ENCODE results near the gene LHX4. TPM values are rescaled to one million over a fixed set of nuclear protein-coding genes. Genes with fewer than 3 reads are reported as not detected.

Gene LHX4
- total and polyA plus RNA-seq, 5 donors = 0.02 TPM; not detected in 4

GRCh38 chr1:180270530-180271271, 40.6 kb downstream of the LHX4 start:
- no peak for DNase-seq
- no peaks in the 10 kb centered on the region for H3K9me3 ChIP-seq (ENCODE audit: control insufficient read depth, low read length)
- H3K27ac ChIP-seq (ENCODE audit: low read length) = no peak overlapping the region
- 62% methylated on average over 8 of the region's 8 CpGs for whole genome bisulfite sequencing
- no peaks in the 10 kb centered on the region for H3K27me3 ChIP-seq (ENCODE audit: control insufficient read depth, insufficient read depth)
- H3K4me3 ChIP-seq (ENCODE audit: low read length) = no peak overlapping the region
- peak in 1 of 2 donors; percentile 6 for ATAC-seq
- intact Hi-C loops (cut with DNase I) = no loop called here
- H3K4me1 ChIP-seq (ENCODE audit: control insufficient read depth, insufficient read depth, low read length) = no peaks in the 10 kb centered on the region

- Histone ChIP-seq H3K9me3 (ENCODE audit: control insufficient read depth, low read length) (no peaks in the 10 kb centered on the region), H3K27me3 (ENCODE audit: control insufficient read depth, insufficient read depth) (no peaks in the 10 kb centered on the region), H3K27ac (ENCODE audit: low read length) (no peak overlapping the region), H3K4me3 (ENCODE audit: low read length) (no peak overlapping the region), H3K4me1 (ENCODE audit: control insufficient read depth, insufficient read depth, low read length) (no peaks in the 10 kb centered on the region)
- ATAC-seq (peak; percentile 9 to 19), DNase-seq (peak in 1 of 3 donors; percentile 50)
- intact Hi-C loops (cut with DNase I) = no loop called here
- 77% methylated on average over 23 of the region's 23 CpGs for WGBS
Measured at GRCh38 chr1:180271272-180272255, 41.5 kb downstream of the LHX4 start.

- ATAC-seq = no peak
- no peak overlapping the region for H3K4me3 ChIP-seq (ENCODE audit: low read length)
Measured at GRCh38 chr1:180272395-180272794, 42.3 kb downstream of the LHX4 start.

GRCh38 chr1:180273066-180273465, 43.0 kb downstream of the LHX4 start:
- H3K27ac ChIP-seq (ENCODE audit: low read length) = no peak overlapping the region
- ATAC-seq (no peak), DNase-seq (no peak)
- no peaks in the 10 kb centered on the region for H3K9me3 ChIP-seq (ENCODE audit: control insufficient read depth, low read length)
- WGBS = 95% methylated on average over 2 of the region's 2 CpGs
- H3K4me1 ChIP-seq (ENCODE audit: control insufficient read depth, insufficient read depth, low read length) = no peaks in the 10 kb centered on the region
- intact Hi-C loops (cut with DNase I) = no loop called here
- H3K27me3 ChIP-seq (ENCODE audit: control insufficient read depth, insufficient read depth) = no peaks in the 10 kb centered on the region
- H3K4me3 ChIP-seq (ENCODE audit: low read length) = no peak overlapping the region

More at GRCh38 chr1:180272395-180272794, 42.3 kb downstream of the LHX4 start:
- no peak overlapping the region for H3K27ac ChIP-seq (ENCODE audit: low read length)
- no peaks in the 10 kb centered on the region for H3K4me1 ChIP-seq (ENCODE audit: control insufficient read depth, insufficient read depth, low read length)
- no peak for DNase-seq
- intact Hi-C loops (cut with DNase I) = no loop called here
- no peaks in the 10 kb centered on the region for H3K27me3 ChIP-seq (ENCODE audit: control insufficient read depth, insufficient read depth)
- 95% methylated on average over 4 of the region's 4 CpGs for WGBS
- H3K9me3 ChIP-seq (ENCODE audit: control insufficient read depth, low read length) = no peaks in the 10 kb centered on the region

GRCh38 chr1:180274221-180274620, 44.2 kb downstream of the LHX4 start:
- intact Hi-C loops (cut with DNase I) = no loop called here
- Histone ChIP-seq H3K27ac (ENCODE audit: low read length) (no peak overlapping the region), H3K4me3 (ENCODE audit: low read length) (no peak overlapping the region), H3K4me1 (ENCODE audit: control insufficient read depth, insufficient read depth, low read length) (no peaks in the 10 kb centered on the region), H3K9me3 (ENCODE audit: control insufficient read depth, low read length) (no peaks in the 10 kb centered on the region), H3K27me3 (ENCODE audit: control insufficient read depth, insufficient read depth) (no peaks in the 10 kb centered on the region)
- DNase-seq (no peak), ATAC-seq (no peak)
- WGBS = 98% methylated on average over 11 of the region's 11 CpGs

GRCh38 chr1:180275726-180276125, 45.7 kb downstream of the LHX4 start:
- Histone ChIP-seq H3K9me3 (ENCODE audit: control insufficient read depth, low read length) (no peaks in the 10 kb centered on the region), H3K27ac (ENCODE audit: low read length) (no peak overlapping the region), H3K4me3 (ENCODE audit: low read length) (no peak overlapping the region), H3K4me1 (ENCODE audit: control insufficient read depth, insufficient read depth, low read length) (no peaks in the 10 kb centered on the region), H3K27me3 (ENCODE audit: control insufficient read depth, insufficient read depth) (no peaks in the 10 kb centered on the region)
- intact Hi-C loops (cut with DNase I) = no loop called here
- DNase-seq = peak in 2 of 3 donors; percentile 16 to 44
- ATAC-seq = no peak
- WGBS = 91% methylated on average over 5 of the region's 5 CpGs

GRCh38 chr1:180277476-180278193, 47.6 kb downstream of the LHX4 start:
- intact Hi-C loops (cut with DNase I) = no loop called here
- H3K4me3 ChIP-seq (ENCODE audit: low read length) = no peak overlapping the region
- DNase-seq = no peak
- H3K27me3 ChIP-seq (ENCODE audit: control insufficient read depth, insufficient read depth) = no peaks in the 10 kb centered on the region
- H3K27ac ChIP-seq (ENCODE audit: low read length) = no peak overlapping the region
- H3K9me3 ChIP-seq (ENCODE audit: control insufficient read depth, low read length) = no peaks in the 10 kb centered on the region
- H3K4me1 ChIP-seq (ENCODE audit: control insufficient read depth, insufficient read depth, low read length) = no peaks in the 10 kb centered on the region
- 86% methylated on average over 5 of the region's 5 CpGs for WGBS
- no peak for ATAC-seq

- Histone ChIP-seq H3K27me3 (ENCODE audit: control insufficient read depth, insufficient read depth) (no peaks in the 10 kb centered on the region), H3K9me3 (ENCODE audit: control insufficient read depth, low read length) (no peaks in the 10 kb centered on the region), H3K4me1 (ENCODE audit: control insufficient read depth, insufficient read depth, low read length) (no peaks in the 10 kb centered on the region), H3K27ac (ENCODE audit: low read length) (no peak overlapping the region), H3K4me3 (ENCODE audit: low read length) (no peak overlapping the region)
- 83% methylated on average over 2 of the region's 2 CpGs for WGBS
- DNase-seq (no peak), ATAC-seq (no peak)
- intact Hi-C loops (cut with DNase I) = no loop called here
Measured at GRCh38 chr1:180278194-180278515, 48.1 kb downstream of the LHX4 start.

GRCh38 chr1:180278596-180279395, 48.7 kb downstream of the LHX4 start:
- no peak overlapping the region for H3K4me3 ChIP-seq (ENCODE audit: low read length)
- 82% methylated on average over 9 of the region's 9 CpGs for WGBS
- no peak for DNase-seq
- H3K4me1 ChIP-seq (ENCODE audit: control insufficient read depth, insufficient read depth, low read length) = no peaks in the 10 kb centered on the region
- H3K27ac ChIP-seq (ENCODE audit: low read length) = no peak overlapping the region
- H3K9me3 ChIP-seq (ENCODE audit: control insufficient read depth, low read length) = no peaks in the 10 kb centered on the region
- peak in 1 of 2 donors; percentile 57 for ATAC-seq
- intact Hi-C loops (cut with DNase I) = no loop called here
- no peaks in the 10 kb centered on the region for H3K27me3 ChIP-seq (ENCODE audit: control insufficient read depth, insufficient read depth)

- Histone ChIP-seq H3K27ac (ENCODE audit: low read length) (no peak overlapping the region), H3K27me3 (ENCODE audit: control insufficient read depth, insufficient read depth) (no peaks in the 10 kb centered on the region), H3K9me3 (ENCODE audit: control insufficient read depth, low read length) (no peaks in the 10 kb centered on the region), H3K4me3 (ENCODE audit: low read length) (no peak overlapping the region), H3K4me1 (ENCODE audit: control insufficient read depth, insufficient read depth, low read length) (no peaks in the 10 kb centered on the region)
- ATAC-seq = no peak
- 96% methylated on average over 1 of the region's 1 CpG for WGBS
- intact Hi-C loops (cut with DNase I) = no loop called here
- DNase-seq = no peak
Measured at GRCh38 chr1:180279651-180280050, 49.6 kb downstream of the LHX4 start.

Data from right cardiac atrium (tissue), 5 donors.